Activated CD4-positive, alpha-beta T cell treated with anti-CD3 and anti-CD28 coated beads for 24 hours (primary cell): Measurements from ENCODE around the gene FTCD.
"Not testable (repeated sequence)": the region's sequence is repeated elsewhere in the genome, so short reads cannot be mapped to it uniquely, and the experiment has no call there.

Source experiments
- DNase-seq, 2 donors: peaks; one replicate each; pipeline ENCODE4 v3.0.0-alpha.2; 2020; ENCODE audit warnings: low read depth in 2 of 2

Gene FTCD

GRCh38 chr21:46188226-46189212, 33.1 kb upstream of the FTCD start:
- no peak for DNase-seq

DNA sequence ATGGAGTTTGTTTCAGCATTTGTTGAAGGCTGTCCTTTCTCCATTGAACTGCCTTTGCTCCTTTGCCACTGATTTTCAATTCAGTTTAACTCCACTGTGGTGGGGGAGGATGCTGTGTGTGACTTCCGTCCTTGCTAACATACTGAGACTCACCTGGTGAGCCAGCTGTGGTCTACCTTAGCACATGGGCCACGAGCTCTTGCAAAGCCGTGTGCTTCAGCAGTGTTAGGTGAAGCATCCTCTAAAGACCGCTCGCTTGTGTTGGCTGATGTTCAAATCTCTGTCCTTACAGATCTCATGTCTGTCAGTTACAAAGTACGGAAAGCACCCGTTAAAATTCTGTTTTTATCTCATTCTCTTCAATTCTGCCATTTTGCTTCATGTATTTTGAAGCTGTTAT, 32.4 kb upstream of the FTCD start:
- DNase-seq, result no peak

DNA sequence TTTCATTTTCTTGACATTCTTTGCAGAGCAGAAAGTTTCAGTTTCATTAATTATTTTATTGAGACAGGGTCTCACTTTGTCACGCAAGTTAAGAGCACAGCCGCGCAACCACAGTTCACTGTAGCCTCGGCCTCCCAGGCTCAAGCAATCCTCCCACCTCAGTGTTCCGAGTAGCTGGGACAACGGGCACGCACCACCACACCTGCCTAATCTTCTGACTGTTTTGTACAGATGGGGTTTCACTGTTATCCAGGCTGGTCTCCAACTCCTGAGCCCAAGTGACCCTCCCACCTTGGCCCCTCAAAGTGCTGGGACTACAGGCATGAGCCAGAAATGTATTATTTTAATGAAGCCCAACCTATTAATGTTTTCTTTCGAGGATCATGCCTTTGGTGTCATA, 31.9 kb upstream of the FTCD start:
- no peak for DNase-seq

- no peak for DNase-seq
Measured at GRCh38 chr21:46185716-46186115, 30.3 kb upstream of the FTCD start.

- DNase-seq, result peak; percentile 29 to 50
Measured at GRCh38 chr21:46184625-46185555, 29.5 kb upstream of the FTCD start.

- peak; percentile 20 to 21 for DNase-seq
Measured at GRCh38 chr21:46183910-46184624, 28.7 kb upstream of the FTCD start, which contains the start of gene SPATC1L. SPATC1L (minus strand) TSS chr21:46184459; CDS start chr21:46182816, 1,643 bp downstream.

GRCh38 chr21:46183337-46183909, 28.0 kb upstream of the FTCD start:
- DNase-seq, result not testable (repeated sequence)

DNA sequence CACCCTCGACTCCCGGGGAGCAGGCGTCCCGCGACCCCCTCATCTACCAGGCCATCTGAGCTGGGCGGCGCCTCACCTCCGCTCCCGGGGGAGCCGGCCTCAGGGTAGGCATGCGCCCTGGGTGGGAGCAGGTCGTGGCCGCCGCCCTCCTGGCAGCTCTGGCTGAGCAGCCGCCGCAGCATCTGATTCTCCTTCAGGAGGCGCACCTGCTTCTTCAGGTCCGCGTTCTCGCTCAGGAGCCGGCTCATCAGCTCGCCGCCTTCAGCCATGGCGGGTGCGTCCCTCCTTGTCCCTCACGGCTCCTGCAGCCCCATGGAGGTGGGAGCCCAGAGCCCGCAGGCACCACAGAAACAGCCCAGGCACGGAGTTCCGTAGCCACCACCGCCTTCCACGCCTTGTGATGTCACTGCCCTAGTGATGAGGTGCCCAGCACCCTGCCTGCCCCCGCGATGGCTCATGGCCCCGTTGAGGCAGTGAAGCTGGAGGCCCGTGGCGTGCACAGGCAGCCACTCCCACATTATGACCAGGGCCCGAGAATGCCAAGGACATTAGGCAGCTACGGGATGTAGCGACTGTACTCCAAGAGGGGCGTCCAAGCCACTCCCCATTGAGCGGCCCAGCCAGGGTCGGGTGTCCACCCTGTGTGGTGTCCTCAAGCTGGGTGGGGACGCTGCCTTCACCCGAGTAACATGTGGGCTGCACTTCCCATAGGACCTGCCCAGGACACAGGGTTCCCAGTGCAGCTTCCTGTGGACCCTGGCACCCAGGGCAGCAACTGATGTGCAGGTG, 27.4 kb upstream of the FTCD start:
- no peak for DNase-seq

GRCh38 chr21:46181953-46182547, 26.7 kb upstream of the FTCD start:
- no peak for DNase-seq

DNA sequence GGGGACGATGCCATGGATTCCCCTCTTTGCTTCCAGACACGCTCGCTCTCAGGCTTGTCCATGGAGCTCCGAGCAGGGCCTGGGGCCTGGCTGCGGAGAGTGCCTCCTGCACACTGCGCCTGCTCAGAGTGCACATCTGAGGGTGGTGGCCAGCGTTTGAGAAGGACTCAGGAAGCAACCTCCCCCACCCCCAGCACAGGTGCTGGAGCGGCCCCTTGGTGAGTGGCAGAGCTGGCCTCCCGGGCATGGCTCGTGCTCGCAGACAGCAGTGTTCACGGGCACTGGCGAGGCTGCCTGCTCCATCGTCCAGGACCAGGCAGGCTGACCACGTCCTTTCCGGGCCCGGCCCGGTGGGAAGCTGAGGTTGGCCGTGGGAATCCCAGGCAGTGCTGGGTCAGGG, 26.1 kb upstream of the FTCD start:
- no peak for DNase-seq

GRCh38 chr21:46180778-46181391, 25.5 kb upstream of the FTCD start:
- DNase-seq, result no peak

DNA sequence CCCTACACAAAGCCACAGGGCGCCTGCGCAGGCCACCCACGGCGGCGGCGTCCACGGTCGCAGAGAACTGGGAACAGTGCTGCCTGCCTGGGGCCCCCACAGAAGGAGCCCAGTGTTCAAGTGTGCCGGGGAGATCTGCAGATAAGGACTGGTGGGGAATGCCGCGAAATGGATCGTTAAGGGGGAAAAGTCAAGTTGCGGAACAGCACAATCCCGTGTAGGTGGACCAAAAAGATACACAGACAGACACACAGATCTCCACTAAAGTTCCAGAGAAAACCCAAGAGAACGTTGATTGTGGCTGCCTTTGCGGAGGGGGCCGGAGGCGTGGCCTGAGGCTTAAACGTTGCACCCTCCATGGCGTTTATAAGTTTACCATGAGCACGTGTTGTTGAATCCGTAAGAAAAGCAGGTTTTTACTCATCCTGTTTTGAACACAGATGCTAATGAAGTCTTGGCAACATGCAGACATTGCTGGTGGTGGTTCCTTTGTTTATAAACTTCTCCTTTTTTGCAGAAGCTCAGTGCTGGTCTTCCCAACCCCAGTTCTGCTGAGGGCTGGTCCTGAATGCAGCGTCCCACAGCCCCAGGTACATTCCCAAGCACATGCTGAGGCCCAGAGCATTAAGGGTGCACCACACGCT, 24.8 kb upstream of the FTCD start:
- DNase-seq, result no peak

- DNase-seq, result no peak
Measured at GRCh38 chr21:46179708-46180078, 24.3 kb upstream of the FTCD start.

DNA sequence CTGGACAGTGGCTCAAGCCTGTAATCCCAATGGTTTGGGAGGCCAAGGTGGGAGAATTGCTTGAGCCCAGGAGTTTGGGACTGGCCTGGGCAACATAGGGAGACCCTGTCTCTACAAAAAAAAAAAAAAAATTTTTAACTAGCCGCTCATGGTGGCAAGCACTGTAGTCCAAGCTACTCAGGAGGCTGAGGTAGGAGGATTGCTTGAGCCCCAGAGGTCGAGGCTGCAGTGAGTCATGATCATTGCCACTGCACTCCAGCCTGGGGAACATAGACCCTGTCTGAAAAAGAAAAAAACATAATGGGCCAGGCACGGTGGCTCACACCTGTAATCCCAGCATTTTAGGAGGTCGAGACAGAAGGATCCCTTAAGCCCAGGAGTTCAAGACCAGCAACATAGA, 23.6 kb upstream of the FTCD start:
- no peak for DNase-seq

- not testable (repeated sequence) for DNase-seq
Measured at GRCh38 chr21:46176443-46177129, 21.2 kb upstream of the FTCD start.

DNA sequence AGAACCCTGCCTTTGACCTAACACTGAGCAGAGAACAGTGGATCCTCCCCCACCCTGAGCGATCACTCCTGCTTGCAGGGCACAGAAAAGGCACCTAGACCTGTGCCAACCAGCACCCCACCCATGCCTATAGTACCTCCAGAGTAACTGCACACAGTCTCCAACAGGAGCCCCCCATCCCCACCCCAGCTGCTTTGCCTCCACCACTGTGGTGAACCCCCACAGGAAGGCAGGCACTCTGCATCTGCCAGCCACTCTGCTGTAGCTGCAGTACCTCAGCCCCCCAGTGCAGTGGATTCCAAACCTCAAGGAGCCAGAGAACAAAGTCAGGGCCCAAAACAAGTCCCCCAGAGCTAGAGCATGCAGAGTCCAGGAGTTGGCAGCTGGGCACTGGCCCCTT, 18.2 kb upstream of the FTCD start:
- DNase-seq, result no peak

GRCh38 chr21:46172863-46173528, 17.6 kb upstream of the FTCD start:
- no peak for DNase-seq
